A549 treated with DMSO at 1 μM for 4 hours (cell line): ENCODE measurements around the gene ZNF225. TPM values are rescaled to one million over a fixed set of nuclear protein-coding genes. Genes with fewer than 3 reads are reported as not detected.

Experiments used
- total RNA-seq: library from RNA; stranded (reverse); fragments of 200-300 nt; extraction: Qiagen RNA extraction; gene quantifications from 5 replicates; pipeline ENCODE4 v1.2.3, GENCODE V29; 2022; ENCODE audit warnings: low read depth

Gene ZNF225
- 2.8 to 3.4 TPM (median 3.1 TPM) in 5 replicates for total RNA-seq

GRCh38 chr19:44113138-44113783, at the start of gene ZNF225:
ZNF225 (plus strand) TSS chr19:44113399; CDS start chr19:44115828, 2,429 bp downstream.

GRCh38 chr19:44071824-44072542, 41.2 kb upstream of the ZNF225 start, which contains the start of gene ZNF284:
ZNF284 (plus strand) TSS chr19:44072159; CDS start chr19:44076390, 4,231 bp downstream.

GRCh38 chr19:44093931-44094765, 19.1 kb upstream of the ZNF225 start, which contains the start of gene ZNF224:
ZNF224 (plus strand) TSS chr19:44094361; CDS start chr19:44097874, 3,513 bp downstream.

GRCh38 chr19:44141191-44142058, 28.2 kb downstream of the ZNF225 start, which contains the start of gene ZNF234:
ZNF234 (plus strand) TSS chr19:44141554; CDS start chr19:44144633, 3,079 bp downstream.

GRCh38 chr19:44164673-44165512, 51.7 kb downstream of the ZNF225 start, which contains the start of gene ZNF226:
ZNF226 (plus strand) TSS chr19:44165100; CDS start chr19:44170081, 4,981 bp downstream.

Other genes with a start within 250 kb of the ZNF225 start
- 0.12 to 0.48 TPM (median 0.30 TPM) in 5 replicates for gene ZNF404, start 229.4 kb upstream of the ZNF225 start, total RNA-seq
- gene ZNF45, start 178.1 kb upstream of the ZNF225 start, total RNA-seq: 9.6 to 13.0 TPM (median 11.3 TPM) in 5 replicates
- 0.49 to 1.4 TPM (median 0.67 TPM) in 5 replicates for gene ZNF221, start 162.2 kb upstream of the ZNF225 start, total RNA-seq
- 2.4 to 3.5 TPM (median 3.1 TPM) in 5 replicates for gene ZNF155, start 129.2 kb upstream of the ZNF225 start, total RNA-seq
- 2.4 to 3.6 TPM (median 3.1 TPM) in 5 replicates for gene ZNF230, start 110.4 kb upstream of the ZNF225 start, total RNA-seq
- gene ZNF222, start 88.0 kb upstream of the ZNF225 start, total RNA-seq: 3.5 to 4.7 TPM (median 4.0 TPM) in 5 replicates
- 1.9 to 3.3 TPM (median 2.5 TPM) in 5 replicates for gene ZNF223, start 61.4 kb upstream of the ZNF225 start, total RNA-seq
- 0.34 to 0.71 TPM (median 0.57 TPM) in 5 replicates for gene ZNF284, start 41.2 kb upstream of the ZNF225 start, total RNA-seq
- 10.1 to 16.3 TPM (median 11.4 TPM) in 5 replicates for gene ZNF224, start 19.0 kb upstream of the ZNF225 start, total RNA-seq
- gene ZNF234, start 28.2 kb downstream of the ZNF225 start, total RNA-seq: 1.8 to 3.3 TPM (median 2.7 TPM) in 5 replicates
- gene ZNF226, start 51.7 kb downstream of the ZNF225 start, total RNA-seq: 18.2 to 24.9 TPM (median 21.5 TPM) in 5 replicates
- gene ZNF227, start 99.1 kb downstream of the ZNF225 start, total RNA-seq: 9.7 to 13.0 TPM (median 12.0 TPM) in 5 replicates
- 0.37 to 0.63 TPM (median 0.52 TPM) in 5 replicates for gene ZNF233, start 146.5 kb downstream of the ZNF225 start, total RNA-seq
- gene ZNF235, start 191.6 kb downstream of the ZNF225 start, total RNA-seq: 3.0 to 3.5 TPM (median 3.1 TPM) in 5 replicates
- gene ZNF112, start 243.3 kb downstream of the ZNF225 start, total RNA-seq: 1.7 to 2.5 TPM (median 2.1 TPM) in 5 replicates